HG02870 (cell line): ENCODE measurements around the gene PILRA.
"Not testable (repeated sequence)": the region's sequence is repeated elsewhere in the genome, so short reads cannot be mapped to it uniquely, and the experiment has no call there.

Experiments
- ATAC-seq: cut with Tn5 transposase; IDR thresholded peaks from one replicate; pipeline ENCODE4 v1.9.1; 2021; ENCODE audit warnings: mild to moderate bottlenecking, moderate library complexity; ENCODE audit not compliant: unreplicated experiment

The PILRA gene

DNA sequence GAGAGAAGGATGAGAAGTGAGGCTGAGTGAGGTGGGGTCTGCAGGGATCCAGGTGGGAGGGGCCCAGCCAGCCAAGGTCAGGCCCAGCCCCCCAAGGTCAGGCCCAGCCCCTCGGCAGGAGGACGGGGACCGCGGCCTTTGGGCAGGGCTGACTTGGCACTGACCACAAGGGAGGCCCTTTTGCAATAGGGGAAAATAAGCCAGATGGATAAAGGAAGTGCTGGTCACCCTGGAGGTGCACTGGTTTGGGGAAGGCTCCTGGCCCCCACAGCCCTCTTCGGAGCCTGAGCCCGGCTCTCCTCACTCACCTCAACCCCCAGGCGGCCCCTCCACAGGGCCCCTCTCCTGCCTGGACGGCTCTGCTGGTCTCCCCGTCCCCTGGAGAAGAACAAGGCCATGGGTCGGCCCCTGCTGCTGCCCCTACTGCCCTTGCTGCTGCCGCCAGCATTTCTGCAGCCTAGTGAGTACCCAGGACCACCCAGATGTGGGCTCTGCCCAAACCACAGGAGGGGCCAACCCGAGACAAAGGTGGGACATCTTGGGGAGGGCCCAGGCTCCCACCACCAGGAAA, at the start of gene PILRA:
Gene PILRA (plus strand): TSS at position 227 of the 571 bp plus-strand sequence. CDS start 170 bp downstream, at position 397.
- no peak for ATAC-seq

DNA sequence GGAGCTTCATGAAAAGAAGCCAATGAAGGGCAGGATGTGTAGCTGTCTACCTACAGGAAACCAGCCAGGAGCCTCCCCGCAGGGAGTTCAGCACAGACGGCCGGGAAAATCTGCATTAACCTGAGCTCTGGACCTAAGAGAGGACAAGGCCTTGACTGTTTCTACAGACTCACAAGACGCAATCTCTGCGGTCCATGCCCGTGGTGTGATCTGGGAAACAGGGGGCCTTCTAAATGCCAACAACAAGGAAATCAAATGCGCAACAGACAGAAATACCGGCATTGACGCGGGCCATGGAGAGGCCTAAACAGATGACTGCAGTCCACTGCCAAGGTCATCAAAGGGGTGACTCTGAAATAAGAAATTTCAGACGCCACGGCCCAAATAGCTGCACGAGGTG, 49.1 kb upstream of the PILRA start:
- ATAC-seq: not testable (repeated sequence)

DNA sequence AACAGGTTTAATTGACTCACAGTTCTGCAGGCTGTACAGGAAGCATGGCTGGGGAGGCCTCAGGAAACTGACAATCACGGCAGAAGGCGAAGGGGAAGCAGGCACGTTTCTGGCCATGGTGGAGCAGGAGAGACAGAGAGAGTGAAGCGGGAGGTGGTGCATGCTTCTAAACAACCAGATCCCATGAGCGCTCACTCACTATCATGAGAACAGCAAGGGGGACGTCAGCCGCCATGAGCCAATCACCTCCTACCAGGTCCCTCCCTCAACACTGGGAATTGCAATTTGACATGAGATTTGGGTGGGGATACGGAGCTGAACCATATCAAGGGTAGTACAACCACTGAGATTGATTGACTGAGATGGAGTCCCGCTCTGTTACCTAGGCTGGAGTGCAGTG, 47.6 kb upstream of the PILRA start:
- ATAC-seq: not testable (repeated sequence)

DNA sequence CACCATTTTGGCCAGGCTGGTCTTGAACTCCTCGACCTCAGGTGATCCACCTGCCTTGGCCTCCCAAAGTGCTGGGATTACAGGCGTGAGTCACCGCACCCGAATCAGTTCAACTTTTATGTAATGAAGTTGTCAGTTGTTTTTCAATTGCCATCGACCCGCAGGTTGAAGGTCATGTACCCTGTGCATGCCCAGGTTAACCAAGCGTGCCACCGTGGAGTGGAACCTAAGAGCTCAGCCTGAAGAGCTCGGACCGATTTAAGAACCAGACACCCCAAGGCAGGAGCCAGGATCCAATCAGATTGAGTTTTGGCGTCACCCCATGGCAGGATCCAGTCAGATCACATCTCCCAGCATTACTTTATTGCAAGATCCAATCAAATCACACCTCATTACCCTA, 46.4 kb upstream of the PILRA start:
- not testable (repeated sequence) for ATAC-seq

DNA sequence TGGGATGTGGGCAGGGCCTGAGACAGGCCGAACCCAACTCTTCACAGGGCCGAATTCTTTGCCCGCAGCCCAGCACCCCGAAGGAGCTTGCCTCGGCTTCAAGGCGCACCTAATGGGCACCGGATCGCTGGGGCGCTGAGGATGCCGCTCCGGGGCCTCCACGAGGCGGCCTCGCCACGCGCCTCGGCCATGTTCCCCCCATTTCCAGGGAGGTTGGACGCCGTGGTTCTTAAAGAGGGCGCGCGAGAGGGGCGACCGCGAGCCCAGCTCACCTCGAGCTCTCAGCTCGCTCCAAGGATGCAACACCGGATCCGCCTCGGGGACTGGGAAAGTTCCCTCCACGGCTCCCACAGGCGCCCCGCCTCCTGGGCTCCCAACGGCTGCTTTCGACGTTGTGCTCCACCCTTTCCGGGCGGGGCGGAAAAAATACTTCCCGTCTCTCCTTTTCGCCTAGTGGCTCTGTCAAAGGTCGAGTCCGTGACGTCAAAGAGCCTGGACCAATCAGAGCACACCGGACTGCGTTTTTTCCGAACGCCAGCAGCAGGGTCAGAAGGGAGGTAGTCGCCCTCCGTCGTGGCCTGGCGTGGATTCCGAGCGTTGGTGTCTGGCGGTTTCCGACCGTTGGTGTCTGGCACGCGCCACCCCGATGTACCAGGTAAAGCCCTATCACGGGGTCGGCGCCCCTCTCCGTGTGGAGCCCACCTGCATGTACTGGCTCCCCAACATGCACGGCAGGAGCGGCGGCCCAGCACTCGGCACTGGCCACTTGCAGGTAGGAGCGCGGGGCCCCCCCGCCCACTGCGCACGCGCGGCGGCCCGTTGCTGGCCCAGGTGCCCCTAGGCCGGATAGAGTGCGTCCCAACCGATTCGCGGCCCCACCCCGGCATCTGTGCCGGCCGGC, 37.5 kb upstream of the PILRA start:
- peak; percentile 93 for ATAC-seq

DNA sequence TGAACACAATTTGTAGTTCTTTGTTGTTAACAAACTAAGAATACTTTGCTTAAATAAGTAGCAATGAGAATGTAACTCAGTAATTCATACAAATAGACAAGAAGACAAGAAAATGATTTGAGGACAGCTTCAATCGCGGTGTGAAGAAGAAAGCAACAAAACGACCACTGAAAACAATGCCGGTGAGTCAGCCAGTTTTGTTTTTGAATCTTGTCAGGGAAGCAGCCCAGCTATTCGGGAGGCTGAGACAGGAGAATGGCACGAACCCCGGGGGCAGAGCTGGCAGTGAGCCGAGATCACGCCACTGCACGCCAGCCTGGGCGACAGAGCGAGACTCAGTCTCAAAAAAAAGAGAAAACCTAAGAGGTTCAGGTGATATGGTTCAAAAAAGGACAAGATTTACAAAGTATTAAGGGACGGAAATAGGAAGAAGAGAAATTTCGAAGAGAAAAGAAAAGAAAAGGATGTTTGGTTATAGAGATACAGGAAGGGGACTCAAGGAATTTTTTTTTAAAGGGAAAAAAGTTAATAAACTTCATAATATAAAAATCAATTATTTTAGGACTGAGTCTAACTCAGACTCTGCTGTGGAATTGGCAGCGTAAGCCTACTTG, 35.1 kb upstream of the PILRA start:
- ATAC-seq: not testable (repeated sequence)

DNA sequence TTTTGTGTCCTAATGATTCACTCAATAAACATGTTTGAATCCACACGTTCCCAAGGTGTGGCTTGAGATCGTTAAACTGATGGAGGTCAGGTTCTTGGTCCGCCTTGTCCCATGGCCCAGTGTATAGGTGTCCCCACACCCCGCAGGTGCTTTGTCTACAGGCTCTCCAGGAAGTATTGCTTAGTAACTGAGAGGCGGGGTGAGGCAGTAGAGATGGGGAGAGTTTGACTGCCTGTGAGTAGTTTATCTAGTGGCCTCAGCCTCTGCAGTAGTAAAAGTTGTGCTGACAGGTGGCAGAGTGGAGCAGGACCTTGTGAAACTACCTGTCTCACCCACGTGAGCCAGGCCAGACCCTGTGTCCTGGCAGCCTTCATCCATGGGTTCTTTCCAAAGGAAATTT, 32.0 kb upstream of the PILRA start:
- not testable (repeated sequence) for ATAC-seq

DNA sequence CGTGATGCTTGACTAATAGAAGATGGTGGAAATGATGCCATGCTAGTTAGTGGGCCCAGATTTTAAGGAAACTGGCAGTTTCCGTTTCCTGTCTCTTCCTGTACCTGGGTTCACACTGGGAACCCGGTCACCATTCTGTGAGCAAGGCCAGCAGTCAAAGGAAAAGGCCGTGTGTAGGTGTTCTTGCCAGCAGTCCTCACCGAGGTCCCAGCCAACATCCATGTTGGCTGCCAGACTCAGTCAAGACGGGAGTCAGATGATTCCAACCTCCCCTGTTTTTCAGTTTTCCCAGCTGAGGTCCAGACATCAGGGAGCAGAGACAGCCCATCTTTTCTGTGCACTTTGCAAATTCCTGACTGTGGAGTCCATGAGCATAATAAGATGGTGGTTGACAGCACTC, 30.5 kb upstream of the PILRA start:
- ATAC-seq: no peak

DNA sequence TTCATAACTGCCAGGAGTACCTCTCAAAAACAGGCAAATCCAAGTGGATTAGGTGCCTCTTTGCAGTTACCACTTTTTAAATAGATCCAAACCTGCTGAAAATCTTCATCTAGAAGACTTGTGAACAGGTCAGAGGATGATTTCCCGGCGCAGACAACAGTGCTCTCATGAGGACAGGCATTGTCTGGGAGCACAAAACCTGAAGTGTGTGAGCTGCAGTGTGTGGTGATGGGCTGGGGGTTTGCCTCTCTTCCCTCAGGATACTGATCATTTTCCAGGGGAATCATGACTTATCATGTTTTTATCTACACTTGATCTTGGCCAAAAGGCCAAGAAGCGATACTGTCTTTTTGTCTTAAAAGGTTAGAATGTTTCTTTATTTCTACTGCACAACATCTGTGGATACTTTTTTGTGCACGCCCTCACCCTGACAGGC, 29.1 kb upstream of the PILRA start:
- ATAC-seq: not testable (repeated sequence)

DNA sequence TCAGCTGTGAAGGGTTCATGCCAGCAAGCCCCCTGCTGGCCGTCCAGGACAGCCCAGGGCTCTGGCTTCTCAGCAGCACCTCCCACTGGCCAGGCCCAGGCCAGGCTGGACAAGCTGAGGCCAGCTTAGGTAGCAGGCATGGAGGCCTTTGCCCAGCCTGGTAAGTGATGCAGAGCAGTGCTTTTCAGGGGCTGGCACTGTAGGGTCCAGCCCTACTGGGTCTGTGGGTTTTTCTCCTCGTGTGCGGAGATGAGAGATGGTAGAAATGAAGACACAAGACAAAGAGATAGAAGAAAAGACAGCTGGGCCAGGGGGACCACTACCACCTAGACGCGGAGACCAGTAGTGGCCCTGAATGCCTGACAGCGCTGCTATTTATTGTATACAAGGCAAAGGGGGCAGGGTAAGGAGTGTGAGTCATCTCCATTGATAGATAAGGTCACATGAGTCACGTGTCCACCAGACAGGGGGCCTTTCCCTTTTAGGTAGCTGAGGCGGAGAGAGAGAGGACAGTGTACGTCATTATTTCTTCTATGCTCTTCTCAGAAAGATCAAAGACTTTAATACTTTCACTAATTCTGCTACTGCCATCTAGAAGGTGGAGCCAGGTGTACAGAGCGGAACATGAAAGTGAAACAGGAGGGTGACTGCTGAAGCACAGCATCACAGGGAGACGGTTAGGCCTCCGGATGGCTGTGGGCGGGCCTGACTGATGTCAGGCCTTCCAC, 28.6 kb upstream of the PILRA start:
- peak; percentile 74 for ATAC-seq

DNA sequence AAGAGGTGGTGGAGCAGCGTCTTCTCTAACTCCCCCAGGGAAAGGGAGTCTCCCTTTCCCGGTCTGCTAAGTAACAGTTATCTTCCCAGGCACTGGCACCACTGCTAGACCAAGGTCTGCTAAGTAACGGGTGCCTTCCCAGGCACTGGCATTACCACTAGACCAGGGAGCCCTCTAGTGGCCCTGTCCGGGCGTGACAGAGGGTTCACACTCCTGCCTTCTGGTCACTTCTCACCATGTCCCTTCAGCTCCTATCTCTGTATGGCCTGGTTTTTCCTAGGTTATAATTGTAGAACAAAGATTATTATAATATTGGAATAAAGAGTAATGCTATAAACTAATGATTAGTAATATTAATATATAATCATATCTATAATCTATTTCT, 28.0 kb upstream of the PILRA start:
- ATAC-seq: peak; percentile 21

DNA sequence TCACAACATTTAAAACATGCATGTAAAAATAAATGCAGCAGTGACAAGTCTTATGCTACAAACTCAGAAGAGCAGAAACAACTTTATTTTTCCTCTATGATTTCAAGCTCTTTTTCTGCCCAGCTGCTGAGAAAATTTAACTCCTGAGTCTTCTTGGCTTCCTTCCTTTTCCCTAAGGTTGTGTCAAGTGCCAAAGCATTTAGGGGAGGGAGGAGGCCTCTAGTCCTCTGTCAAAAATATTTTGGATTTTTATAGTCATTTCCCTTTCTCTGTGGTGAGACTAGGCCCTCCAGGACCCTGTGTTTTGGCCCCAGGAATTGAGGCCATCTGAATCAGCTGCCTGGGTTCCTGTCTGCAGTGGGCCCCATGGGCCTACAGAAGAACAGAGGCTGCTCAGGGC, 26.4 kb upstream of the PILRA start:
- ATAC-seq: no peak

DNA sequence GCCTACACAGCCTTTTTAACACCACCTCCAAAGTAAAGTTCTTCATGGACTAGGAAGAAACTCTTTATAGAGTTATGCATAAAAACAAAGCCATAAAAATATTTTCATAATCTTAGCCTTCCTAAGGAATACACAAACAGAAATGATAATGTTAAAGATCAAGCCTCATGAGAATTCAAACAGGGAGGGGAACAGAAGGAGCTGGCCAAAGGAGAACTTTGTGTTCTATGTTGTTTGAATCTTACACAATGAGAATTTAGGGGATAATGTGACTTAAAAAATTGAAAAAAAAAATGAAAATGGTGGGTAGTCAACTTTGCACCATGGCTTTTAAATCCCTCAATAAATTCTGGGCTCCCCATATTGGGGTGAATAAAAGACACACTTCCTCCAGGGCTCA, 24.5 kb upstream of the PILRA start:
- no peak for ATAC-seq

DNA sequence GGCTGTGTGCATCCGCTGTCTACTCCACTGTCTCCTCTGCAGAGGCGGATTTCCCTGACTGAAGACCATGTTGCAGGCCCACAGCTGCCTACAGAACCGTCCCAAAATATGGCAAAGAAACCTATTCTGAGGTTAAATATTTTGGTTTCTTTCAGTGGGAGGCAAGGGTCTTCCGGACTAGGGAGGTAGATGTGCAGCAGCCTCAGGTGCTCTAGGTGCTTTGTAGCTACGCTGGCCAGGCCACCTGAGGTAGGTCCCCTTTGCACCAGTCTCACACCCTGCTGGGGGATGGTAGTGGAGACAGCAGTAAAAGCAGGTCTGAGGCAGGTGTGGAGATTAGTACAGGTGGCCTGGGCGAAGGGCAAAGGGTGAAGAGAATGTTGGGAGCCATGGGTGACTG, 23.5 kb upstream of the PILRA start:
- ATAC-seq: no peak

DNA sequence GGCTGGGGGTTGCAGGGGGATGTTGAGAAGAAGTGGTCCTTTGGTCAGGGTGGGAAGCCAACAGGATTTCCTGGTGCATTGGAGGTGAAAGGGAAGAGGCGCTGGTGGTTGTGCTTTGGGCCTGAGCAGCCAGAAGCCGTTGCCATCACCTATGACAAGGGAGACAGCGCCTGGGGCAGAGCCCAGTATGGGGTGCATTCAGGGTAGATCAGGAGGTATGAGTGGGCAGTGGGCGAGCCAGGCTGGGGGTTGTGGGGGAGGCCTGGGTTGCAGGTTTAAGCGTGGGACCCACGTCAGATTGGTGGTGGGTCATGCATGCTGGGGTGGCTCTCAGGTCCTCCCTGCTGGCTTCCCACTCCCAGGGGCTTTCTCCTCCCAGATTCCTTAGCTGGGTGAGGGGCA, 21.6 kb upstream of the PILRA start:
- no peak for ATAC-seq

DNA sequence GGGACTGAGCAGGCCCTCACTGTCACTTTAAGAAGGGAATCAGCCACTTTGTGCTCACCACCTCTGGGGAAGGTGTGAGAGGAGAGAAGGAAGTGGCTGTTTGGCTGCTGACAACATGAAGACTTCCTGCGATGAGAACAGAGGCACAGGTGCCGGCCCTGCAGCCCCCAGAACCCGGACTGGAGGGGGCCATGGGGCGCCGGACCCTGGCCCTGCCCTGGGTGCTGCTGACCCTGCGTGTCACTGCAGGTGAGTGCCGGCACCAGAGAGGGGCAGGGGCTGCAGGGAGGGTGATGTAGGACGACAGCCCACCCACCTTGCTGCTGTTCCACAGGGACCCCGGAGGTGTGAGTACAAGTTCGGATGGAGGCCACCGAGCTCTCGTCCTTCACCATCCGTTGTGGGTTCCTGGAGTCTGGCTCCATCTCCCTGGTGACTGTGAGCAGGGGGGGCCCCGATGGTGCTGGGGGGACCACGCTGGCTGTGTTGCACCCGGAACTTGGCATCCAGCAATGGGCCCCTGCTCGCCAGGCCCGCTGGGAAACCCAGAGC, 21.0 kb upstream of the PILRA start:
- ATAC-seq: not testable (repeated sequence)

DNA sequence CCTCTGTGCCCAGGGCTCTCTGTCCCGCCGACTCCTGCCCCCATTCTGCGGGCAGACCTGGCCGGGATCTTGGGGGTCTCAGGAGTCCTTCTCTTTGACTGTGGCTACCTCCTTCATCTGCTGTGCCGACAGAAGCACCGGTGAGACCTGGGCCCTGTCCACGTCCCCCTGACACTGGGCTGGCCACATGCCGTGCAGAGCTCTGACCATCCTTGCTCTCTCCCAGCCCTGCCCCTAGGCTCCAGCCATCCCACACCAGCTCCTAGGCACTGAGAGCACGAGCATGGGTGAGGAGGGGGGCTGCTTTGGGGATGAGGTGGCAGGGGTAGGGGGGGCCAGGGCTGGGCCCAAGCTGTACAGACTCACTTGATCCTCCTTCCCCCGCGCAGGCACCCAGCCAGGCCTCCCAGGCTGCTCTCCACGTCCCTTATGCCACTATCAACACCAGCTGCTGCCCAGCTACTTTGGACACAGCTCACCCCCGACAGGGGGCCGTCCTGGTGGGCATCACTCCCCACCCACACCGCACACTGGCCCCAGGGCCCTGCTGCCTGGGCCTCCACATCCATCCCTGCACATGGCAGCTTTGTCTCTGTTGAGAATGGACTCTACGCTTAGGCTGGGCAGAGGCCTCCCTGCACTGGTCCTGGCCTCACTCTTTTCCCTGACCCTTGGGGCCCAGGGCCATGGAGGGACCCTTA, 20.2 kb upstream of the PILRA start:
- no peak for ATAC-seq

DNA sequence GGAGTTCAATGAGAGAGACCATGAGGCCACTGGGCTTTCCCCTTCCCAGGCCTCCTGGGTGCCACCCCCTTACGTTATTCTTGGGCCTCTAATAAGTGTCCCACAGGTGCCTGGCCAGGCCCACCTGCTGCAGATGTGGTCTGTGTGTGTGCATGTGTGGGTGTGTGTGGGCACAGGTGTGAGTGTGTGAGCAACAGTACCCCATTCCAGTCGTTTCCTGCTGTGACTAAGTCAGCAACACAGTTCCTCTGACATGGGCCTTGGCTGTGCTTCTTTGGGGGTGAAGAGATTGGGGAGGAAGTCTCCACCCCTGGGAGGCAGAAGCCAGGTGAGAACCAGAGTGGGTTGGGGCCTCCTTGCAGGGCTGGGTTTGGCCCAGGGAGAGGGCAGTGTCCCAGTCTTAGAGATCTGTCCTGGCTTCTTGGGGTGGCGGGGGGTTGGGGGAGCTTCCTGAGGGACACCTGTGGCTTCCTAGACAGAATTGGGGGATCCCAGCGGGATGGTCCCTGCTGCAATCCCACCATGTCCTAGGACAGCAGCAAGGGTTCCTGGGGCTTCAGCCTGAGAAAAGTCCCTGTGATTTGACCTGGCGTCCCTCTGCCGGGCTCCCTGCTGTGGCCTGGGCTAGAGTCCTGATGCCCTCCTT, 19.5 kb upstream of the PILRA start:
- ATAC-seq: no peak

DNA sequence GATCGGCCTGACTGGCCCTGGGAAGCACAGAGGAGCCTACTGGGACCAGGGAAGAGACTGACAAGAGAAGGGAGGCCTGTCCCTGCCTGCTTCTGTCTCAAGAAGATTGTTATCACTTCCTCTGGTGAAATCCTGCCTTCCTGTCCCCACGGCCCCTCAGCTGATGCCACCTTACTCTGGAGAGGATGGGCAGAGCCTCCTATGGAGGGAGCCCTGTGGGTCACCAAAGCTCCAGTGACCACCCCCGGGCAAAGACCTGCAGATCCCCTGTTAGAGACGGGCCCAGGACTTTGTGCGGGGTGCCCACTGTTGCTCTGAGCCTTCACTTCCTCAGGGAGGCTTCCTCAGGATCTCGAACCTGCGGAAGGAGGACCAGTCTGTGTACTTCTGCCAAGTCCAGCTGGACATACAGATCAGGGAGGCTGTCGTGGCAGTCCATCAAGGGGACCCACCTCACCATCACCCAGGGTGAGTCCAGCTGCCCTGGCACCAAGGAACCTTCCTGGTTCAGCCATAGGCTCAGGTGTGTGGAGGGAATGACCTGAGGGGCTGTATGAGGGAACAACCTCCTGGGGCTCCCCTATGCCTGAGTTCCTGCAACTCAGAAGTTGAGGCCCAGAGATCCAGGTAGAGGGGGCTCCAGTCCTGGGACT, 16.7 kb upstream of the PILRA start:
- no peak for ATAC-seq
